CD4-positive, CD25-positive, alpha-beta regulatory T cell (primary cell): ENCODE results near the gene FHAD1. TPM values are rescaled to one million over a fixed set of nuclear protein-coding genes. Genes with fewer than 3 reads are reported as not detected.

Experiments used
- ATAC-seq, 2 donors: fragments of 150-1000 bp; cut with Tn5 transposase; one replicate each; pipeline ENCODE4 v1.10.0; 2021; ENCODE audit warnings: low read depth in 2 of 2, moderate number of reproducible peaks in 2 of 2, moderate library complexity in 1 of 2
- DNase-seq, 3 donors: peaks; one replicate each; pipeline versions ENCODE4 v3.0.0 to v3.0.0-alpha.2; 2012 to 2022; ENCODE audit warnings: mixed read lengths in 1 of 3
- H3K27ac ChIP-seq: one replicate; pipeline ENCODE4 v1.7.0; 2013; ENCODE audit warnings: mild to moderate bottlenecking, low read length; ENCODE audit not compliant: insufficient read depth, poor library complexity, severe bottlenecking
- H3K27me3 ChIP-seq: one replicate; pipeline ENCODE4 v1.7.0; 2013; ENCODE audit warnings: low read length; ENCODE audit not compliant: control insufficient read depth, insufficient read depth
- H3K36me3 ChIP-seq: one replicate; pipeline ENCODE4 v1.7.0; 2013; ENCODE audit warnings: mild to moderate bottlenecking, low read length, moderate library complexity; ENCODE audit not compliant: control insufficient read depth, insufficient read depth
- H3K4me1 ChIP-seq: 2 replicates; pipeline ENCODE4 v1.7.0; 2013; ENCODE audit warnings: mild to moderate bottlenecking, low read length; ENCODE audit not compliant: insufficient read depth, control insufficient read depth, poor library complexity, severe bottlenecking
- H3K4me3 ChIP-seq: one replicate; pipeline ENCODE4 v1.7.0; 2013; ENCODE audit warnings: low read depth, mild to moderate bottlenecking, low read length, moderate library complexity
- H3K9me3 ChIP-seq, 2 experiments: 1 replicate in 1 of 2; 2 replicates in 1 of 2; pipeline ENCODE4 v1.7.0; 2013; ENCODE audit warnings: low read length in 2 of 2, mild to moderate bottlenecking in 1 of 2, moderate library complexity in 1 of 2; ENCODE audit not compliant: control insufficient read depth in 2 of 2
- H3K27ac Mint-ChIP-seq, 3 donors: one replicate each; pipeline ENCODE4 v1.8.0; 2020 to 2022; ENCODE audit warnings: mild to moderate bottlenecking in 3 of 3, mixed read lengths in 3 of 3, moderate library complexity in 2 of 3
- H3K27me3 Mint-ChIP-seq: one replicate; pipeline ENCODE4 v1.8.0; 2022; ENCODE audit warnings: mild to moderate bottlenecking, mixed read lengths
- H3K36me3 Mint-ChIP-seq: one replicate; pipeline ENCODE4 v1.8.0; 2020; ENCODE audit warnings: mixed read lengths
- H3K4me1 Mint-ChIP-seq, 4 donors: one replicate each; pipeline ENCODE4 v1.8.0; 2020 to 2022; ENCODE audit warnings: mixed read lengths in 4 of 4, mild to moderate bottlenecking in 1 of 4
- H3K4me3 Mint-ChIP-seq, 4 donors: one replicate each; pipeline ENCODE4 v1.8.0; 2020 to 2022; ENCODE audit warnings: mild to moderate bottlenecking in 4 of 4, mixed read lengths in 4 of 4, moderate library complexity in 3 of 4
- H3K9me3 Mint-ChIP-seq, 7 donors: one replicate each; pipeline ENCODE4 v1.8.0; 2020 to 2022; ENCODE audit warnings: mixed read lengths in 7 of 7, mild to moderate bottlenecking in 3 of 7, moderate library complexity in 2 of 7
- polyA plus RNA-seq, 4 donors: library from polyadenylated mRNA; unstranded; fragments of 300-500 nt; fragmentation: Illumina TruSeq; gene quantifications; one replicate each; pipeline ENCODE4 v1.2.3, GENCODE V29; 2021
- total RNA-seq: library from RNA; stranded (reverse); gene quantifications from one replicate; pipeline ENCODE4 v1.2.3, GENCODE V29; 2022

The FHAD1 gene
- total and polyA plus RNA-seq, 5 donors from 2014 or later = not detected

GRCh38 chr1:15417059-15417934 is 170.3 kb downstream of the FHAD1 start:
- Histone ChIP-seq H3K27ac (peak overlapping the region; percentile 80), H3K36me3 (peaks cover 14% of the 10 kb centered on the region), H3K4me1 (peaks cover 53% of the 10 kb centered on the region), H3K27me3 (no peaks in the 10 kb centered on the region), H3K4me3 (peak overlapping the region; percentile 53), H3K9me3 (no peaks in the 10 kb centered on the region)
- Mint-ChIP-seq H3K9me3 (no peaks in the 10 kb centered on the region), H3K36me3 (peaks cover 21% of the 10 kb centered on the region), H3K4me3 (peak overlapping the region; percentile 15 to 84 (median 71)), H3K27me3 (no peaks in the 10 kb centered on the region), H3K4me1 (peaks cover 14 to 72% (median 46%) of the 10 kb centered on the region in 4 donors), H3K27ac (peak overlapping the region; percentile 84 to 98 (median 92))
- ATAC-seq (peak; percentile 62 to 65), DNase-seq (peak; percentile 43 to 59 (median 57))

DNA sequence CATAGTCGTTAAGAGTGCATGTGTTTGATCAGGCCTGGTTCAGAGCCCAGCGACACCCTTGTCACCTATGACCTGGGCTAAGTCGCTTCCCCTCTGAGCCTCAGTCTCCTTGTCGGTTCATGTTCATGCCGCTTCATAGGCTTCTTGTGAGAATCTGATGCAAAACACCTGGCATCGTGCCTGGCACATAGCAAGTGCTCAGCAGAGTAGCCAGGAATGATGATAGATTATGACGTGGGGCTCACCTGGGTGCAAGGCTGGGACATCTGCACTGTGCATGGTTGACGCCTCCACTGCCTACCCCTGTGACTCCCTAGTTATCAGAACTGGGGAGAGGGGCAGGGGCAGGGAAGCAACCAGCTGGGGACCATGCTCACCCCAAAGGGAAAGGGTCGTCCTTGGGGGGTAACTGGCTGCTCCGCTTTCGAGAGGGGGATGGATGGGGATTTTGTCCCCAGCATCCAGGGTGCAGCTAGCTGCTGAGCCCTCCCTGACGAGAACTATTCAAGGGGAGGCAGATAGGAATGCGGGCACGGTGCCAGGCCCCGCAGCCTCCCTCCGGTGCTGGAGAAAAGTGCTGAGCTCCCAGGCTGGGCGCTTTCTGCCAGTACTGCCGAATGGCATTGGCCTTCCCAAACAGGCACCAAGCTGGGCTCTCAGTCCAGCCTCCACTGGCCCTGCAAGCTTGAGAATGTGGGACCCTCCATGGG is 171.9 kb downstream of the FHAD1 start:
- H3K4me3 ChIP-seq = no peak overlapping the region
- Mint-ChIP-seq H3K36me3 (peaks cover 21% of the 10 kb centered on the region), H3K27ac (peak overlapping the region in 1 of 3 donors; percentile 56), H3K9me3 (no peaks in the 10 kb centered on the region), H3K4me1 (peaks cover 14 to 61% (median 40%) of the 10 kb centered on the region in 4 donors), H3K4me3 (peak overlapping the region in 1 of 4 donors; percentile 64), H3K27me3 (no peaks in the 10 kb centered on the region)
- DNase-seq (no peak), ATAC-seq (no peak)
- H3K36me3 ChIP-seq = peaks cover 7% of the 10 kb centered on the region
- peak overlapping the region; percentile 37 for H3K27ac ChIP-seq
- no peaks in the 10 kb centered on the region for H3K9me3 ChIP-seq
- H3K27me3 ChIP-seq = no peaks in the 10 kb centered on the region
- peaks cover 37% of the 10 kb centered on the region for H3K4me1 ChIP-seq

- no peak for ATAC-seq
- Histone ChIP-seq H3K27me3 (no peaks in the 10 kb centered on the region), H3K36me3 (peaks cover 6% of the 10 kb centered on the region), H3K9me3 (no peaks in the 10 kb centered on the region), H3K4me1 (peaks cover 23% of the 10 kb centered on the region), H3K4me3 (no peak overlapping the region), H3K27ac (no peak overlapping the region)
- H3K27ac Mint-ChIP-seq = no peak overlapping the region
- DNase-seq = no peak
- H3K9me3 Mint-ChIP-seq = no peaks in the 10 kb centered on the region
- peaks cover 14 to 43% (median 31%) of the 10 kb centered on the region in 4 donors for H3K4me1 Mint-ChIP-seq
- no peak overlapping the region for H3K4me3 Mint-ChIP-seq
- H3K27me3 Mint-ChIP-seq = no peaks in the 10 kb centered on the region
- H3K36me3 Mint-ChIP-seq = peaks cover 10% of the 10 kb centered on the region
These were observed 173.9 kb downstream of the FHAD1 start for GRCh38 chr1:15420853-15421465.

DNA sequence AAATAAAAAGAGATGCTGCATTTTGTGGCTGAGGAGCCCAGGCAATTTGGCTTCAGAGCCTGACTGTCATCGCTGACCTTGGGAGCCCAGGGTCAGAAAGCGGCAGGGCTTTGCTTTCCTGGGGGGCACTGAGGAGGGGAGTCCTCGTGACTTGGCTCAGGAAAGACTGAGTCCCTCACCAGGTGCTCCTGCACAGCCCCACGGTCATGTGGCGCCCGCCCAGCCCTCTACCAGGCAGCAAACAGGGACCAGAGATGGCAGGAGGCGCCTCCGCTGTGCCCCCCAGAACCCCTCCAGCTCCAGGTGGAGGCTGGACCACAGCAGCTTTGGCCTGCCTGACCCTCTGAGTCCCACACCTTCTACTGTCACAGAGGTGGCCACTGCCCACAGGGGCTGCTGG is 175.8 kb downstream of the FHAD1 start:
- H3K27ac ChIP-seq = no peak overlapping the region
- Mint-ChIP-seq H3K4me3 (no peak overlapping the region), H3K27me3 (no peaks in the 10 kb centered on the region), H3K27ac (peak overlapping the region in 1 of 3 donors; percentile 64), H3K4me1 (peaks cover 0 to 24% (median 18%) of the 10 kb centered on the region in 4 donors), H3K9me3 (no peaks in the 10 kb centered on the region), H3K36me3 (peaks cover 20% of the 10 kb centered on the region)
- no peaks in the 10 kb centered on the region for H3K9me3 ChIP-seq
- peaks cover 12% of the 10 kb centered on the region for H3K36me3 ChIP-seq
- DNase-seq (no peak), ATAC-seq (no peak)
- H3K4me1 ChIP-seq = peaks cover 4% of the 10 kb centered on the region
- H3K4me3 ChIP-seq = no peak overlapping the region
- H3K27me3 ChIP-seq = no peaks in the 10 kb centered on the region

GRCh38 chr1:15423355-15424077 is 176.5 kb downstream of the FHAD1 start:
- Mint-ChIP-seq H3K9me3 (no peaks in the 10 kb centered on the region), H3K4me3 (no peak overlapping the region), H3K27ac (peak overlapping the region in 2 of 3 donors; percentile 32 to 64), H3K4me1 (peaks cover 0 to 22% (median 17%) of the 10 kb centered on the region in 4 donors), H3K27me3 (no peaks in the 10 kb centered on the region), H3K36me3 (peaks cover 22% of the 10 kb centered on the region)
- Histone ChIP-seq H3K36me3 (peaks cover 12% of the 10 kb centered on the region), H3K9me3 (no peaks in the 10 kb centered on the region), H3K27me3 (no peaks in the 10 kb centered on the region), H3K4me3 (no peak overlapping the region), H3K4me1 (peaks cover 4% of the 10 kb centered on the region), H3K27ac (no peak overlapping the region)
- DNase-seq = no peak
- no peak for ATAC-seq

- Mint-ChIP-seq H3K4me1 (peaks cover 0 to 18% (median 15%) of the 10 kb centered on the region in 4 donors), H3K27me3 (no peaks in the 10 kb centered on the region), H3K27ac (peak overlapping the region in 2 of 3 donors; percentile 48 to 91), H3K9me3 (no peaks in the 10 kb centered on the region), H3K36me3 (peaks cover 22% of the 10 kb centered on the region), H3K4me3 (no peak overlapping the region)
- Histone ChIP-seq H3K4me1 (no peaks in the 10 kb centered on the region), H3K27me3 (no peaks in the 10 kb centered on the region), H3K36me3 (peaks cover 12% of the 10 kb centered on the region), H3K4me3 (no peak overlapping the region), H3K27ac (no peak overlapping the region), H3K9me3 (no peaks in the 10 kb centered on the region)
- ATAC-seq = no peak
- no peak for DNase-seq
These were observed 177.2 kb downstream of the FHAD1 start for GRCh38 chr1:15424146-15424667.

DNA sequence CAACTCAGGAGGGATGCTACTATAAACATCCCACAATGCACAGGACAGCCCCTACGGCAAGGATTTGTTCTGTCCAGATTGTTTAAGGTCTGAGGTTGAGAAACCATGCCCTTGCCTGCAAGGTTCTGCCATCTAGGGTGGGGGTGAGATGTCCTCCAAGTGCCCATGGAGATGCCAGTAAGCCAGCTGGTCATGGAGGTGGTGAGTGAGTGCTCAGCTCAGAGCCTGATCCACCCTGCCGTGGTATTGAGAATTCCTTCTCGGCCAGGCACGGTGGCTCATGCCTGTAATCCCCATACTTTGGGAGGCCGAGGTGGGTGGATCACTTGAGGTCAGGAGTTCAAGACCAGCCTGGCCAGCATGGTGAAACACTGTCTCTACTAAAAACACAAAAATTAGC is 178.0 kb downstream of the FHAD1 start:
- Histone ChIP-seq H3K4me1 (no peaks in the 10 kb centered on the region), H3K27ac (no peak overlapping the region), H3K36me3 (peaks cover 12% of the 10 kb centered on the region), H3K4me3 (no peak overlapping the region), H3K27me3 (no peaks in the 10 kb centered on the region), H3K9me3 (no peaks in the 10 kb centered on the region)
- Mint-ChIP-seq H3K4me1 (peaks cover 0 to 16% (median 13%) of the 10 kb centered on the region in 4 donors), H3K9me3 (no peaks in the 10 kb centered on the region), H3K27ac (peak overlapping the region in 2 of 3 donors; percentile 20 to 48), H3K36me3 (peaks cover 20% of the 10 kb centered on the region), H3K4me3 (no peak overlapping the region), H3K27me3 (no peaks in the 10 kb centered on the region)
- no peak for ATAC-seq
- no peak for DNase-seq
